GM08714 (cell line): ENCODE measurements around the gene PHLDA3.
A peak's percentile ranks its signal among the peaks of the same experiment; 100 is the strongest.
"Not testable (repeated sequence)": the region's sequence is repeated elsewhere in the genome, so short reads cannot be mapped to it uniquely, and the experiment has no call there.

ENCODE experiments used
- H3K4me3 ChIP-seq: fragments of 200-500 bp; sonication (Bioruptor generic); 2 replicates; pipeline ENCODE4 v1.5.1; 2014; ENCODE audit warnings: mild to moderate bottlenecking, low read length, inconsistent platforms
- ZNF274 ChIP-seq: IDR thresholded peaks from 2 replicates; pipeline ENCODE4 v1.6.1; 2012; ENCODE audit warnings: mild to moderate bottlenecking, low read depth, low read length

Gene PHLDA3

GRCh38 chr1:201485184-201485774 is 16.3 kb upstream of the PHLDA3 start:
- H3K4me3 ChIP-seq = no peak overlapping the region
- no peak for TF ChIP-seq ZNF274

DNA sequence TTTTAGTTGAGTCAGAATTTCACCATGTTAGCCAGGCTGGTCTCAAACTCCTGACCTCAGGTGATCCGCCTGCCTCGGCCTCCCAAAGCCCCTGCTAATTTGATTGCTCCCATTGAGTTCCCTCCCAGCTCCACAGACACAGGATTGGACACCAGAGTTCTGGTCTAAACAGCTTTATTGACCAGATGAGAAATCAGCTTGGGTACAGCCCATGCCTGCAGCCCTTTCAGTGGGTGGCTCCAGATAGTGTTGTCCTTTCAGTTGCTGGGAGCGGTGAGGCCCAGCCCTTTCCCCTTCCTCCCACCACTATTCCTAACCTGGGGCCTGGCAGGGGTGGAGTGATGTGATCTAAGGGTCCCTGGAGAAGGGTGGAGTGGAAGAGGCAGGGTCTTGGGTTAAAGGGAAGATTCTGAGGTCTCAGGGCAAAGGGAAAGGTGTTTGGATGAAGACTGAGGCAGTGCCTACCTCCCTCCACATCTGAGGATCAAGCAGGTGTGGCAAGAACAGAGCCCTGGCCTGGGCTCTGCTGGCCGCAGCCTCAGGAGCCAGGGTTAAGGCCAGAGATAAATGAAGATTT is 14.5 kb upstream of the PHLDA3 start:
- no peak for TF ChIP-seq ZNF274
- H3K4me3 ChIP-seq = no peak overlapping the region

GRCh38 chr1:201482755-201483154 is 13.8 kb upstream of the PHLDA3 start:
- no peak overlapping the region for H3K4me3 ChIP-seq
- no peak for TF ChIP-seq ZNF274

DNA sequence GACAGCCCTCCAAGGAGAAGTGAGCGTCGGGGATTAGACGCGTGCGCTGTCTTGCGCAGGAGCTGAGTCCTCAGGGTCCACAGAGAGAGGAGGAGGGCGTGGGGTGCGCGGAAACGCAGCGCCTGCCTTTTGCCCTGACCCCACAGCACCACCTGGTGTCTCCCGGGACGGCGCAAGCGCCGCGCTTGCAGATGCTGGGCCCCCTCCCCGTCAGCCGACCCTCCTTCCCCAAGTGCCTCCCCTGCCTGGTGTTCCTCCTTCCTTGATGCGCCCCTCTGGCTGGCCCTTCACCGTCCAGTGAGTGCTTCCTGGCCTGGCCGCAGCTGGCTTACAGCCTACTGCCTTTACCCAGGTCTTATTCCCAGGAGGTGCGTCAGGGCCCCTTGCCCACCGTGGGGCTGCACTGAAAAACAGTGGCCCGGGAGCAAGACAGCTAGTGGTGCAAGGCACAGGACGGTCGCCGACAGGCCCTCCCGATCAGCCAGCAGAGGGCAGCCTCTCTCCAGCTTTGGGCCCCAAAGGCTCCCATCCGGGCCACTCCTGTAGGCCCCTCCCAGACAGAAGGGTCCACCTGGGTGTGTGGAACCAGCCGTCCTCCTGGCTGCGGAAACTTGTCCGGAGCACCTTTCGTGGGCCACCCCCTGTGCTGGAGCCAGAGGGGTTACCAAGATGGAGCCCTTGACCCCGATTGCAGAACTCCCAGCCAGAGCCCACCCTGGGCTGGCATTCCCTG is 12.9 kb upstream of the PHLDA3 start:
- no peak for TF ChIP-seq ZNF274
- no peak overlapping the region for H3K4me3 ChIP-seq

DNA sequence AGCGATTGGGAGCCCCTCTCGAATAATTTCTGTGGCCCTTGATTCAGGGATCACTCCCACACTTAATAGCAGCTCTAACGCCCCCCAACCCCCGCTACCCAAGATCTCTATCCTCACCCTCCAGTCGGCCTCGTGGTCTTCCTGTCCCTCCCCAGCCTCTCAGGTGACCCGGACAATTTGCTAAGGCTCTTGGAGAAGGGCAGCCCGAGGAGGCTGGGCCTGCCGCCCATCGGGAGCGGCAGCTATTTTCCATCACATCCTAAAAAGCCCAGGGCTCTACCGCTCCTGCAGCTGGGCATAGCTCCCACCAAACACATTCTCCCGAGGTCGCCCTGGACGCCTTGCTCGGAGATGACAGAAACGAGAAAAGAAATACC is 12.0 kb upstream of the PHLDA3 start:
- peak overlapping the region; percentile 10; the same call in 1 of the 2 replicates for H3K4me3 ChIP-seq
- no peak for TF ChIP-seq ZNF274

DNA sequence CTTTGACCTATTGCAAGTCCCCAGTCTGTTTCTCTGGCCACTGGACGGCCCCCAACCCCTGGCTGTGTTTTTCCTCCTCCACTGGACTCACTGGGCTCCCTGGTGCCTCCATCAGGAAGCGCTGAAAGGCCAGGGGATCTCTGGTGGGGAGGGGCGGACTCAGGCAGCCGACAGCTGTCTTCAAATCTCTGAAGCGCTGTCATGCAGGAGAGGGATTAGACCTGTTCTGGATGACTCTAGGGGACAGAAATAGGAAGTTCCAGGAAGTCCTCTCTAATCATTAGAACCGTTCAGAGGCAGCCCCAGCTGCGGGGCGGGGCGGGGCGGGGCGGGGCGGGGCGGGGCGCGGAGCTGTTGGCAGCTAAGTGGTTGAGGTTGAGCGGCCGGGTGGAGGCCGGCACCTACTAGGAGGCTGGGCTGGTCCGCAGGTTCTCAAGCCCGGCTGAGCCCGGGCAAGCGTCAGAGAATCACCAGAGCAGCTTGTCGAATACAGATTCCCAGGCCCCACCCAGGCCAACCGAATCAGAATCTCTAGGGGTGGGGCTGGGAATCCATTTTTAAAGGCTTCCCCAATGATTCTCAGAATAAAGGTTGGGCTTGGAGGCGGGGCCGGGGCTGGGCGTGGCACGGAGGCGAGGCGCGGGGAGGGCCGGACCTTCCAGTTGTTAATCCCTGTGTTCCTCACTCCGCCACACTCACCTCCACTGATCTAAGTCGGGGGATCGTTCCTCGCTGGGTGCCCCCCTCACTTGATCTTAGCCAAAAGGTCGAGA is 11.4 kb upstream of the PHLDA3 start:
- peak overlapping the region; percentile 10; the same call in 1 of the 2 replicates for H3K4me3 ChIP-seq
- no peak for TF ChIP-seq ZNF274

- H3K4me3 ChIP-seq = no peak overlapping the region
- no peak for TF ChIP-seq ZNF274
These were observed 10.3 kb upstream of the PHLDA3 start for GRCh38 chr1:201479201-201479730.

GRCh38 chr1:201478666-201479065 is 9.7 kb upstream of the PHLDA3 start:
- H3K4me3 ChIP-seq = not testable (repeated sequence)

DNA sequence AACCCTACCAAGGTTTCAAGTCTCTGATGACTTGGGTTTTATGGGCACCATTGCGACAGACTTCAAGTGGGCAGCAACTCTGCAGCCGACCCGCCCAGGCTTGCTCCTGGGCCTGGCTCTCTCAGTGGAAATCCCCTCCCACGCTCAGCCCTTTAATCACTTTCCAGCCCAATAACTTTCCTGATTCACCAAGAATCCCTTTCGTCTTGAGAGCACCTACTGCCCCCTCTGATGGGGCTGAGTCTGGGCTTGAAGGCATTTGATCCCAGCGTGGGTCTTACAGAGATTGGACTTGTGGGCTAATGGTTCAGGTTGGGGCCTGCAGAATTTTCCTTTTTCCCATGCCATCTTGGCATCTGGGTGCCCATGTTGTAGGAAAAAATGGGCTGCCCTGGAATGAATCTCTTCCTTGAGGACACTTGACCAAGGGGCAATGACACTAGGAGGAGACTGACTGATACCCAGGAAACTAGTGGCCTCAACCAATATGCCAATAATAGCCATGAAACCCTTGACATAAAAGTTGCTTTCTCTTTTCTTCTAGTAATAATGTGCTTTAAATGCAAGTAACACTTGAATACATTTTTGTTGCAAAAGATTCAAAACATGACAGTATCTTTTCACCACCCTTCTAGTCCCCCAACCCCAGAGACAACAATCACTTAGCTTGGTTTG is 7.8 kb upstream of the PHLDA3 start:
- no peak for TF ChIP-seq ZNF274
- no peak overlapping the region for H3K4me3 ChIP-seq

DNA sequence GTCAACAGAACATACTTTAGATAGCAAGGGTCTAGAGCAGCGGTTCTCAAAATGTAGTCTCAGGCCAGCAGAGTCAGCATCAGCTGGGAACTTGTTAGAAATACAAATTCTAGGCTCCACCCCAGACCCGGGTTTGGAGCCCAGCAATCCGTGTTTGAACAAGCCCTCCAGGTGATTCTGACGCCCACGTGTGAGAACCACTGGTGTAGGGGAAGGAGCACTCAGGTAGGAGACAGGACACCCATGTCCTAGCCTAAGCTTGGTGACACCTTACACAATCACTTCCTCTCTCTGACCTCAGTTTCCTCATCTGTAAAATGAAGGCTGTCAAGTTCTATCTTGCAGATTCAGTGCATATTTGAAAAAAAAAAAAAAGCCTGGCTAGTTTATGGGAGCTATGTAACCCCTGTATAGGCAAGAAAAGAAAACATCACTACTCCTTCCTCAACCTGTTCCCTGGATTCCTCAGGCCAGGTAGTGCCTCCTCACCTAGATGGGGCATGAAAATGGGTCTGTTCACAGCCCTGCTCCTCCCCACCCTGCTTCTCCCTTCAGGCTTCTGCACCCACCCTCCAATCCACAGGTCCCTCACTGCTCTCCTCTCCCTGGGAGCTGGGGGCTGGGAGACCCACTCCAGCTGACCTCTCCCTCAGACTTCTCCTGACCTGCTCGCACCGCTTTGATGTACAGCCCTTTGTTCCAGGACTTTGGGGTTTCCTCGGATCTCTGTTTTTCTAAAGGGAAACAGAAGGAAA is 7.1 kb upstream of the PHLDA3 start:
- TF ChIP-seq ZNF274 = no peak
- no peak overlapping the region for H3K4me3 ChIP-seq

DNA sequence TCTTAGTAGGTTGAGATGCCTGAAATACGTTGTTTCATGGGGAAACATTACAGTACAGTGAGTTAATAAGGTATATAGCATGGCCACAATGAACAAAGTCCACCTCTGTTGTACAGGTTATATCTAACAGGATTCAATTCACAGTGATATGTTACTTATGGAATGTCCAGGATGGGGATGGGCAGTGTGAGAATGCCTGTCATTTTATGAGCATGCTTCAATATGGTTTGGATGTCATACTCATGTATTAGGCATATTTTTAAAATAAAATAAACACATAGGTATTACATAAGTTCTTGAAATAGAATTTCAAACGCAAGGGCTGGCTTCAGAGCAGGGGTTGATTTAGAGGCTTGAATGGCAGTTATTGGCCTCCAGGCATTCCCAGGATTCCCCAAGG is 6.1 kb upstream of the PHLDA3 start:
- H3K4me3 ChIP-seq = no peak overlapping the region
- no peak for TF ChIP-seq ZNF274

DNA sequence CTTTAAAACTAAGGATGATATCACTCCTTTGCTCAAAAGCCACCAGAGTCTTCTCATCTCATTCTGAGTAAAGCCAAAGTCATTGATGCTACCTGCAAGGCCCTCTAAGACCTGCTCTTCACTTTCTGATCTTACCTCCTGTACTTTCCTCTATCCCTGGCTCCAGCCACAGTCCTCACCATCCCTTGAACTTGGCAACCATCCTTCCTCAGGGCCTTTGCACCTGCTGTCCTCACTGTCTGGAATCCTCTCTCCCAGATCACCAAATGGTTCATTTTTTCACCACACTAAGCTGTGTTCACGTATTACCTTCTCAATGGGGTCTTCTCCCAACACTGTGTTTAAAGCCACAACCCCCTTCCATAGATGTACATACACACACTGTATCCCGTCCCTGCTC is 4.3 kb upstream of the PHLDA3 start:
- TF ChIP-seq ZNF274 = no peak
- H3K4me3 ChIP-seq = no peak overlapping the region

DNA sequence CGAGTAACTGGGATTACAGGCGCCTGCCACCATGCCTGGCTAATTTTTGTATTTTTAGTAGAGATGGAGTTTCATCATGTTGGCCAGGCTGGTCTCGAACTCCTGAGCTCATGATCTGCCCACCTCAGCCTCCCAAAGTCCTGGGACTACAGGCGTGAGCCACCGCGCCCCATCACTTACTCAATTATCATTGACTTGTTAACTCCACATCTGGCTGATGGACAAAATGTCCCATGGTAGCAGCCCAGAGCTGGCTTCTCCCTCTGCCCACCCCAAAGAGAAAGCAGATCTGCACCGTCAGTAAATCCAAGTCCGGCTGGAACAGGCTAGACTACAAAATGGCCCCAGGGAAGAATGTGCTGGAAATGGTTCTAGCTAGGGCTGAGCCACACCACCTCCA is 3.3 kb upstream of the PHLDA3 start:
- H3K4me3 ChIP-seq = not testable (repeated sequence)
